Endothelial cell of umbilical vein (primary cell): ENCODE measurements around the gene GCLC. TPM values are rescaled to one million over a fixed set of nuclear protein-coding genes. Genes with fewer than 3 reads are reported as not detected.

Experiments
- BruUV-seq: library from RNA; stranded (reverse); fragments of 400-500 nt; replicated peaks from 2 replicates; lab custom pipeline; 2021; lab: Mats Ljungman, UMichigan
- CTCF ChIA-PET: fragments of 300-600, 350-600 bp; sonication (Branson Sonifier 250); formaldehyde crosslinking; loops from one replicate; lab custom pipeline; 2021; ENCODE audit warnings: antibody characterized with exemption, inconsistent platforms; lab: Charles Lee
- POLR2A ChIA-PET: fragments of 300-600, 350-600 bp; sonication (Branson Sonifier 250); formaldehyde crosslinking; loops from one replicate; lab custom pipeline; 2021; ENCODE audit warnings: antibody characterized with exemption, inconsistent platforms; lab: Charles Lee
- DNase-seq: peaks from one replicate; pipeline ENCODE4 v3.0.0-alpha.2; 2011; ENCODE audit warnings: low read depth, low spot score
- FAIRE-seq: peaks from 2 replicates; lab custom pipeline; 2011; peaks lifted over from hg19 to GRCh38; lab: Jason Lieb, UNC
- H2AFZ ChIP-seq: 2 replicates; pipeline ENCODE4 v1.6.0; 2012; ENCODE audit warnings: low read depth, low read length, control low read depth, inconsistent platforms
- H3K27ac ChIP-seq: 2 replicates; pipeline ENCODE4 v1.5.1; 2011; ENCODE audit warnings: low read depth, mild to moderate bottlenecking, control low read depth, low read length, moderate library complexity; ENCODE audit not compliant: insufficient read depth
- H3K27me3 ChIP-seq, 2 experiments: 2 replicates each; pipeline versions ENCODE4 v1.6.0 to v1.6.1; 2011; ENCODE audit warnings: low read length in 2 of 2, mixed read lengths in 1 of 2; ENCODE audit not compliant: control insufficient read depth in 2 of 2, insufficient read depth in 2 of 2
- H3K36me3 ChIP-seq, 2 experiments: 2 replicates in 1 of 2; 3 replicates in 1 of 2; pipeline ENCODE4 v1.5.1; 2011; ENCODE audit warnings: low read length in 2 of 2, mild to moderate bottlenecking in 1 of 2, moderate library complexity in 1 of 2; ENCODE audit not compliant: control insufficient read depth in 2 of 2, insufficient read depth in 2 of 2; ENCODE audit errors: extremely low read depth in 1 of 2
- H3K4me1 ChIP-seq: 3 replicates; pipeline ENCODE4 v1.5.1; 2011; ENCODE audit warnings: mild to moderate bottlenecking, low read length; ENCODE audit not compliant: control insufficient read depth, insufficient read depth; ENCODE audit errors: extremely low read depth
- H3K4me2 ChIP-seq: 2 replicates; pipeline ENCODE4 v1.6.1; 2011; ENCODE audit warnings: low read length, control low read depth, mixed read lengths; ENCODE audit not compliant: insufficient read depth
- H3K4me3 ChIP-seq, 3 experiments: fragments of 200-600 bp in 1 of 3; sonication (generic), shearing (Covaris generic) in 1 of 3; replicated peaks in 1 of 3; 2 replicates each; pipeline ENCODE4 v1.5.1; 2011 to 2016; ENCODE audit warnings: control low read depth in 3 of 3, low read length in 3 of 3, mild to moderate bottlenecking in 2 of 3, inconsistent platforms in 1 of 3, low read depth in 1 of 3, moderate library complexity in 1 of 3; ENCODE audit not compliant: insufficient read depth in 1 of 3
- H3K79me2 ChIP-seq: 2 replicates; pipeline ENCODE4 v1.6.0; 2012; ENCODE audit warnings: low read length, inconsistent platforms; ENCODE audit not compliant: control insufficient read depth, insufficient read depth
- H3K9ac ChIP-seq: replicated peaks from 2 replicates; pipeline ENCODE3; 2011; ENCODE audit warnings: low read length, control low read depth; ENCODE audit not compliant: insufficient read depth; ENCODE audit errors: extremely low read depth
- H3K9me1 ChIP-seq: replicated peaks from 3 replicates; pipeline ENCODE4 v1.6.0; 2011; ENCODE audit warnings: mild to moderate bottlenecking, low read length; ENCODE audit not compliant: control insufficient read depth, insufficient read depth; ENCODE audit errors: extremely low read depth
- H3K9me3 ChIP-seq: replicated peaks from 2 replicates; pipeline ENCODE4 v1.5.1; 2012; ENCODE audit warnings: low read length, inconsistent platforms; ENCODE audit not compliant: control insufficient read depth, insufficient read depth
- H4K20me1 ChIP-seq: replicated peaks from 2 replicates; pipeline ENCODE3; 2011; ENCODE audit warnings: mild to moderate bottlenecking, low read length; ENCODE audit not compliant: control insufficient read depth, insufficient read depth; ENCODE audit errors: extremely low read depth
- CTCF ChIP-seq, 2 donors: IDR thresholded peaks; 1 replicate in 1 of 2; 2 replicates in 1 of 2; pipeline ENCODE4 v1.5.1; 2011; ENCODE audit warnings: low read length in 2 of 2, mild to moderate bottlenecking in 2 of 2, moderate library complexity in 2 of 2, control low read depth in 1 of 2, inconsistent platforms in 1 of 2, low read depth in 1 of 2; ENCODE audit not compliant: insufficient read depth in 1 of 2; ENCODE audit errors: extremely low read depth in 1 of 2
- EZH2 ChIP-seq: IDR thresholded peaks from 2 replicates; pipeline ENCODE4 v1.6.1; 2012; ENCODE audit warnings: borderline replicate concordance, low read depth, mild to moderate bottlenecking, moderate library complexity, low read length, inconsistent platforms; ENCODE audit not compliant: severe bottlenecking
- FOS ChIP-seq: IDR thresholded peaks from 2 replicates; pipeline ENCODE4 v1.6.1; 2011; ENCODE audit warnings: mild to moderate bottlenecking, low read length, moderate library complexity, borderline replicate concordance; ENCODE audit not compliant: insufficient read depth
- GATA2 ChIP-seq: IDR thresholded peaks from 2 replicates; pipeline ENCODE4 v1.7.0; 2011; ENCODE audit warnings: low read depth, mild to moderate bottlenecking, moderate library complexity, mixed read lengths, low read length; ENCODE audit not compliant: insufficient read length, insufficient read depth
- JUN ChIP-seq: IDR thresholded peaks from 2 replicates; pipeline ENCODE4 v1.6.1; 2011; ENCODE audit warnings: borderline replicate concordance, low read depth; ENCODE audit not compliant: insufficient read length, insufficient read depth
- MAX ChIP-seq: IDR thresholded peaks from 2 replicates; pipeline ENCODE4 v1.6.1; 2011; ENCODE audit not compliant: insufficient read depth, insufficient read length
- MYC ChIP-seq: IDR thresholded peaks from one replicate; pipeline ENCODE4 v1.6.1; 2011; ENCODE audit warnings: mild to moderate bottlenecking, low read depth, low read length
- POLR2A ChIP-seq: IDR thresholded peaks from 2 replicates; pipeline ENCODE4 v1.6.1; 2012; ENCODE audit warnings: low read depth, mild to moderate bottlenecking, control low read depth, low read length
- POLR2AphosphoS5 ChIP-seq: IDR thresholded peaks from 2 replicates; pipeline ENCODE4 v1.6.1; 2012; ENCODE audit warnings: low read depth, mild to moderate bottlenecking, control low read depth, low read length, moderate library complexity; ENCODE audit not compliant: insufficient read depth
- dilution Hi-C: fragments of 300-500 bp; cut with MboI; formaldehyde crosslinking; loops from one replicate; pipeline ENCODE4 v1.15.0; 2019; ENCODE audit warnings: low sequenced_read_pairs; ENCODE audit not compliant: extremely low pct_ligation_motif_present
- intact Hi-C: fragments of 100-400 bp; cut with micrococcal nuclease; formaldehyde crosslinking; loops from one replicate; pipeline ENCODE4 v1.10.0; 2022
- polyA plus RNA-seq, 4 experiments: library from polyadenylated mRNA; depleted of rRNA in 3 of 4; stranded (reverse) in 3 of 4; unstranded in 1 of 4; fragments of >200 nt; gene quantifications; 2 replicates each; pipeline versions ENCODE4 v1.2.1 to v1.2.3, GENCODE V29; 2011 to 2012; ENCODE audit warnings: missing spikeins in 1 of 4
- total RNA-seq: library from RNA; stranded (reverse); gene quantifications from 2 replicates; pipeline ENCODE4 v1.2.3, GENCODE V29; 2021

Gene GCLC
- total and polyA plus RNA-seq, 2 donors (not counting 3 experiments of a cell fraction or from before 2014, with no cell fraction given), result 7.3 to 22.8 TPM

GRCh38 chr6:53493635-53494025 is 51.3 kb downstream of the GCLC start:
- H3K4me2 ChIP-seq, result peak overlapping the region; percentile 56
- no peak overlapping the region for H3K27ac ChIP-seq

More at GRCh38 chr6:53493635-53494025, 51.3 kb downstream of the GCLC start:
- intact Hi-C loops (loop anchor here (1.0 kb wide), 5 partner anchors 52 to 463 kb away; partner anchors contain the start of gene GCLC), dilution Hi-C loops (no loop called here)
- Histone ChIP-seq H2AFZ (no peak overlapping the region), H3K4me3 (no peak overlapping the region), H3K27me3 (no peaks in the 10 kb centered on the region), H3K9me1 (no peaks in the 10 kb centered on the region), H3K4me1 (no peaks in the 10 kb centered on the region), H3K9ac (no peak overlapping the region), H3K36me3 (no peaks in the 10 kb centered on the region), H3K79me2 (no peaks in the 10 kb centered on the region), H3K9me3 (no peaks in the 10 kb centered on the region), H4K20me1 (no peaks in the 10 kb centered on the region)
- POLR2A ChIA-PET, result no interaction called here
- FAIRE-seq (no peak), DNase-seq (no peak)
- no TSS peak for BruUV-seq
- CTCF ChIA-PET, result interaction anchor here (0.6 to 6.2 kb wide), 59 partner anchors 8 to 462 kb away, joined by 3 to 81 read pairs (median 5); partner anchors contain the start of genes GCLC and LRRC1
- TF ChIP-seq MAX, result no peak
- TF ChIP-seq JUN, result no peak
- no peak for TF ChIP-seq CTCF (IDR thresholded peaks at IDR 0.05; ENCODE audit: extremely low read depth in 1 of 2, insufficient read depth in 1 of 2, low read depth in 1 of 2, low read length in 2 of 2)
- no peak for TF ChIP-seq EZH2
- no peak for TF ChIP-seq GATA2
- TF ChIP-seq FOS, result no peak
- TF ChIP-seq MYC, result no peak
- no peak for TF ChIP-seq POLR2A
- no peak for TF ChIP-seq POLR2AphosphoS5
